Measurements from ENCODE around the gene SIGLEC8.
"Not testable (repeated sequence)": the region's sequence is repeated elsewhere in the genome, so short reads cannot be mapped to it uniquely, and the experiment has no call there.

Gene SIGLEC8

GRCh38 chr19:51418707-51419106 lies 39.5 kb downstream of the SIGLEC8 start:
- Mint-ChIP-seq H3K36me3 (ENCODE audit: low read depth) (no peaks in the 10 kb centered on the region), H3K9me3 (no peaks in the 10 kb centered on the region), H3K27ac (no peak overlapping the region), H3K4me3 (no peak overlapping the region), H3K4me1 (ENCODE audit: low read depth) (peaks cover 16% of the 10 kb centered on the region), H3K27me3 (ENCODE audit: low read depth) (peaks cover 2% of the 10 kb centered on the region)
- DNase-seq (ENCODE audit: low spot score) = no peak

GRCh38 chr19:51417810-51418157 lies 40.5 kb downstream of the SIGLEC8 start:
- H3K9me3 Mint-ChIP-seq = no peaks in the 10 kb centered on the region
- H3K36me3 Mint-ChIP-seq (ENCODE audit: low read depth) = no peaks in the 10 kb centered on the region
- peaks cover 16% of the 10 kb centered on the region for H3K4me1 Mint-ChIP-seq (ENCODE audit: low read depth)
- DNase-seq (ENCODE audit: low spot score) = no peak
- H3K27me3 Mint-ChIP-seq (ENCODE audit: low read depth) = peaks cover 2% of the 10 kb centered on the region
- H3K27ac Mint-ChIP-seq = peak overlapping the region; percentile 81
- no peak overlapping the region for H3K4me3 Mint-ChIP-seq

GRCh38 chr19:51417107-51417809 lies 41.0 kb downstream of the SIGLEC8 start, which contains the start of gene SIGLEC10:
Gene SIGLEC10 (minus strand): TSS chr19:51417642. CDS start chr19:51417581, 61 bp downstream.
- H3K27ac Mint-ChIP-seq = peak within 1 kb of the TSS; percentile 81
- H3K4me1 Mint-ChIP-seq (ENCODE audit: low read depth) = peaks cover 16% of the 10 kb centered on the region
- H3K9me3 Mint-ChIP-seq = no peaks in the 10 kb centered on the region
- H3K36me3 Mint-ChIP-seq (ENCODE audit: low read depth) = no peaks in the 10 kb centered on the region
- peaks cover 2% of the 10 kb centered on the region for H3K27me3 Mint-ChIP-seq (ENCODE audit: low read depth)
- DNase-seq (ENCODE audit: low spot score) = peak; percentile 68
- H3K4me3 Mint-ChIP-seq = peak within 1 kb of the TSS; percentile 60

GRCh38 chr19:51416422-51416821 lies 41.8 kb downstream of the SIGLEC8 start:
- H3K36me3 Mint-ChIP-seq (ENCODE audit: low read depth); H3K9me3 Mint-ChIP-seq; H3K27me3 Mint-ChIP-seq (ENCODE audit: low read depth); H3K4me3 Mint-ChIP-seq; DNase-seq (ENCODE audit: low spot score); H3K27ac Mint-ChIP-seq: not testable (repeated sequence)
- H3K4me1 Mint-ChIP-seq (ENCODE audit: low read depth) = peaks cover 14% of the 10 kb centered on the region

GRCh38 chr19:51415187-51415586 lies 43.1 kb downstream of the SIGLEC8 start:
- Mint-ChIP-seq H3K4me3 (no peak overlapping the region), H3K27ac (no peak overlapping the region), H3K36me3 (ENCODE audit: low read depth) (no peaks in the 10 kb centered on the region), H3K4me1 (ENCODE audit: low read depth) (peaks cover 14% of the 10 kb centered on the region), H3K9me3 (no peaks in the 10 kb centered on the region), H3K27me3 (ENCODE audit: low read depth) (no peaks in the 10 kb centered on the region)
- no peak for DNase-seq (ENCODE audit: low spot score)

GRCh38 chr19:51410950-51411748 lies 47.1 kb downstream of the SIGLEC8 start:
- Mint-ChIP-seq H3K36me3 (ENCODE audit: low read depth) (peaks cover 4% of the 10 kb centered on the region), H3K27ac (no peak overlapping the region), H3K27me3 (ENCODE audit: low read depth) (no peaks in the 10 kb centered on the region), H3K4me3 (no peak overlapping the region), H3K9me3 (no peaks in the 10 kb centered on the region), H3K4me1 (ENCODE audit: low read depth) (peaks cover 8% of the 10 kb centered on the region)
- DNase-seq (ENCODE audit: low spot score) = no peak

GRCh38 chr19:51407511-51408131 lies 50.6 kb downstream of the SIGLEC8 start:
- no peaks in the 10 kb centered on the region for H3K27me3 Mint-ChIP-seq (ENCODE audit: low read depth)
- H3K4me1 Mint-ChIP-seq (ENCODE audit: low read depth) = peaks cover 8% of the 10 kb centered on the region
- H3K36me3 Mint-ChIP-seq (ENCODE audit: low read depth) = peaks cover 17% of the 10 kb centered on the region
- H3K27ac Mint-ChIP-seq = no peak overlapping the region
- peak; percentile 26 for DNase-seq (ENCODE audit: low spot score)
- H3K9me3 Mint-ChIP-seq = peaks cover 11% of the 10 kb centered on the region
- no peak overlapping the region for H3K4me3 Mint-ChIP-seq

GRCh38 chr19:51402117-51402516 lies 56.1 kb downstream of the SIGLEC8 start:
- Mint-ChIP-seq H3K36me3 (ENCODE audit: low read depth) (peaks cover 28% of the 10 kb centered on the region), H3K27ac (no peak overlapping the region), H3K27me3 (ENCODE audit: low read depth) (no peaks in the 10 kb centered on the region), H3K4me3 (no peak overlapping the region), H3K9me3 (peaks cover 25% of the 10 kb centered on the region), H3K4me1 (ENCODE audit: low read depth) (peaks cover 9% of the 10 kb centered on the region)
- DNase-seq (ENCODE audit: low spot score) = no peak
